Subcutaneous adipose tissue (tissue), 4 donors: Measurements from ENCODE around the gene CSF1R. TPM values are rescaled to one million over a fixed set of nuclear protein-coding genes. Genes with fewer than 3 reads are reported as not detected.

Experiments
- CTCF ChIP-seq: fragments of 450-650 bp; IDR thresholded peaks from one replicate; pipeline ENCODE4 v1.5.1; 2016; ENCODE audit warnings: low read depth, mild to moderate bottlenecking, control low read depth, antibody characterized with exemption, moderate library complexity
- total RNA-seq, 4 donors: library from RNA; depleted of rRNA; stranded (reverse); fragments of >200 nt; gene quantifications; one replicate each; pipeline ENCODE4 v1.1.0, GENCODE V29; 2016

Gene CSF1R
- total RNA-seq, 4 donors from 2014 or later = 35.2 to 152 (median 79.7) TPM

GRCh38 chr5:150075233-150075632 lies 11.1 kb downstream of the CSF1R start:
- no peak for TF ChIP-seq CTCF

- TF ChIP-seq CTCF = no peak
Observed at GRCh38 chr5:150073677-150074076, 12.7 kb downstream of the CSF1R start.

GRCh38 chr5:150073086-150073625 lies 13.2 kb downstream of the CSF1R start:
- no peak for TF ChIP-seq CTCF

- TF ChIP-seq CTCF = no peak
Observed at GRCh38 chr5:150070821-150071220, 15.5 kb downstream of the CSF1R start.

- no peak for TF ChIP-seq CTCF
Observed at GRCh38 chr5:150069672-150070627, 16.4 kb downstream of the CSF1R start.

GRCh38 chr5:150068961-150069645 lies 17.3 kb downstream of the CSF1R start:
- no peak for TF ChIP-seq CTCF

- TF ChIP-seq CTCF = no peak
Observed at GRCh38 chr5:150068472-150068871, 17.9 kb downstream of the CSF1R start.
